SH-SY5Y (cell line): ENCODE measurements around the gene TUBGCP2.

Source experiments
- GATA2 ChIP-seq: IDR thresholded peaks from 2 replicates; pipeline ENCODE4 v1.6.1; 2011; ENCODE audit warnings: mild to moderate bottlenecking, low read depth, low read length
- GATA3 ChIP-seq: IDR thresholded peaks from 2 replicates; pipeline ENCODE4 v1.6.1; 2011; ENCODE audit warnings: low read depth, mild to moderate bottlenecking, low read length, moderate library complexity

TUBGCP2 gene

DNA sequence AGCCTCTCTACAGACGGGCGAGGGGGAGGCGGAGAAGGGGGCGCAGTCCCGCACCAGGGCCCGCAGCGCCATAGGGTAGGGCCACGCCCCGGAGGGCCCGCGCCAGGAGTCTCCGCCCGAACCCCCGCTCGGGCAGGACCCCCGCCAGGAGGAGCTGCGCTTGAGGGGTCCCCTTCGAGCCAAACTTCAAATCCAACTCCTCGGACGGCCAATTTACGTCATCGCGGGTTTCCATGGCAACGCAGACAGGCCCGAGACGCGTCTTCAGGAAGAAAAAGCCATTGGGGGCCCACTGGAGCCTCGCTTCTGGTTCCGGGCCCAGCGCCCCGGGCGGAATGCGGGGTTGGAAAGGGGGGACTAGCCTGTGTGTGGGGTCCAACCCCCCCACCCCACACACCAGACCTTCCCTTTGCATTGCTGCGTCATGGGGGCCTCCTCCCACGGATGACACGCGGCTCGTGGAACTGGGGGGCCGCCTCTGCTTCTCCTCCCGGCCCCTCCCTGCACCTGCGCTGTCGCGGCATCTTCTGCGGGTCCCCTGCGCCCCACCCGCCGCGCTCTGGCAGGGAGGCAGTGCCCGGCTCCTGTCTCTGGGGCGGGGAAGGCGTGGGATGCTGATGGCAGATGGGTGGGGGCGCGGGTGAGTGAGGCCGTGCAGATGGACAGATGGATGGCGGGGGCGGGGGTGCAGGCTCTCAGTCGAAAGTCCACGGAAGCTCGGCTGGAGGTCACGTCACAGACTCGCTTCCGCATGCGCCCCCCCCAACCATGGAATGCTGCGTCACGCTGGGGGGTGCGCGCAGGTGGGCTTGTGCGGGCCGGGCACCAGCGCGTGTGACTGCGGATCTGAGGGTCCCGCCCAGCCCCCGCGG is 26.8 kb upstream of the TUBGCP2 start:
- TF ChIP-seq GATA3 (no peak), GATA2 (no peak)

DNA sequence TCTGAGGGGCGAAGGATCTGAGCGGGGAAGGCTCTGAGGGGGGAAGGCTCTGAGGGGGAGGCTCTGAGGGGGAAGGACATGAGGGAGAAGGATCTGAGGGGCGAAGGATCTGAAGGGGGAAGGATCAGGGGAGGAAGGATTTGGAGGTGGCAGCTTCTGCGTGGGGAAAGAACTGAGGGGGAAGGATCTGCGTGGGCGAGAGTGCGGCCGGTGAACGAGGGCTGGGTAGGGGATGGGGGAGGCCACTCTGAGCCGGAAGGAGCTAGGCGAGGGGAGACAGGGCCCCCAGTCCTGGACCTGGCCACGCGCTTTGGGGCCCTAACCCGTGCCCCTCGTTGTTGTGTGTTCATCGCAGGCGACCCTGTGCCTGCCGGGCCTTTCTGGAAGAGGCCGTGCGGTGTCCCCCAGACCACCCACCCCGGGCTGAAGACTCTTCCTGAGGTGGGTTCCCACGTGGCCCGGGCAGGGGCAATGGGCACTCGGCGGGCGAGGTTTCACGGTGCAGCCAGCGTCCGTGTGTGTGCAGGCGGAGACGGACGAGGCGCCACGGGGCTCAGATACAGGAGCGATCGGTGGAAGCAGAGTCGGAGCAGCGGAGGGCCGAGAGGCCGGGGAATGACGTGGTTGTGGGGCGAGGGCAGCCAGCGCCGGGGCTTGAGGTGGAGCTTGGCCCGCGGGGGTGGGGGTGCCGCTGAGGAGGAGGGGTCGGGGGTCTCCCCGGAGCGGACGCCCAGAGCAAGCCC is 26.0 kb upstream of the TUBGCP2 start:
- TF ChIP-seq GATA3, result no peak
- no peak for TF ChIP-seq GATA2

DNA sequence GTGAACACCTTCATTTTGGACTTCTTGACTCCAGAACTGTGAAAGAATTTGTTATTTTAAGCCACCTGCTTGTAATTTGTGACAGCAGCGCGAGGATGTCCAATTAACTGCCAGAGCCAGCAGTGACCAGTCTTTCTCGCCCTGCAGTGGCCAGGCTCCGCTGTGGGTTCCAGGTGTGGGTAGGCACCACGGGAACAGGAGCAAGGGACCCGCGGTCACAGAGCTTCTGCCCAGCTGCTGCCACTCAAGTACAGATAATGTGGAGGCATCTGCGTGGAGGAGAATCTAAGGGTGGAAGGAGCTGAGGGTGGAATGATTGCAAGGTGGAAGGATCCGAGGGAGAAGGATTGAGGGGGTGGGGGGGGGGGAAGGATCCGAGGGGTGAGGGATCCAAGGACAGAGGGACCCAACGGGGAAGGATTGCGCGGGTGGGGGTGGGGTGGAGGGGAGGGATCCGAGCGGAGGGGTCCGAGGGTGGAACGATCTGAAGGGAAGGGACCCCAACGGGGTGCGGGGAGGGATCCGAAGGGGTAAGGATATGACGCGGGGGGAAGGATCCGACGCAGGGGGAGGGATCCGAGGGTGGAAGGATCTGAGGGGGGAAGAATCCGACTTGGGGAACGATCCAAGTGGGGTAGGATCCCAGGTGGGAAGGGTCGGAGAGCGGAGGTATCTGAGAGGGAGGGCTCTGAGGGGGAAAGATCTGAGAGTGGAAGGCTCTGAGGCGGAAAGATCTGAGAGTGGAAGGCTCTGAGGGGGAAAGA is 24.4 kb upstream of the TUBGCP2 start:
- no peak for TF ChIP-seq GATA2
- no peak for TF ChIP-seq GATA3

DNA sequence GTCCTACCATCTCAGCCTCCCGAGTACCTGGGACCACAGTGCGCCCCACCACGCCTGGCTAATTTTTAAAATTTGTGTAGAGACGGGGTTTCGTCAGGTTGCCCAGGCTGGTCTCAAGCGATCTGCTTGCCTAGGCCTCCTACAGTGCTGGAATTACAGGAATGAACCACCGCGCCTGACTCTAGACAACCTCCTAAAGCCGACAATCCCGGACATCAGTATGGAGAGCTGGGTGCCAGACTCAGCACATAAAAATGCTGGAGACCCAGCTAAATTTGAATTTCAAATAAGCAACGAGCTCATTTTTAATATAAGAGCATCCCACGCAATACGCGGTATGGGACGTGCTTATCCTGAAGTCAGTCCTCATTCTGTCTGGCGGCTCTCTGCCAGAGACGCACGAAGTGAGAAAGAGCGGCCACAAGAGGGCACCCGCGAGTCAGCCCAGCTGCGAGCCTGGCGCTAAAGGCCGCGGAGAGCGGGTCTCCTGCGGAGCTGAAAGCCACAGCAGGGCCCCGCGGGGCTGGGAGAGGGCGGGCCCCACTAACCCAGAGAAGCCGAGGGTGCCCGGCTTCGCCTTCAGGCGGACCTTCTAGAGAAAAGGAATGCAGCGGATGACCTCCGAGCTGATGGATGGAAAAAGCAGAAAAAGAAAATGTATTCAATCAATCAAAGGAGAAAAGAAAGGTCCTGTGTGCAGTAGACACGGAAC is 21.0 kb upstream of the TUBGCP2 start:
- TF ChIP-seq GATA2 (no peak), GATA3 (no peak)

DNA sequence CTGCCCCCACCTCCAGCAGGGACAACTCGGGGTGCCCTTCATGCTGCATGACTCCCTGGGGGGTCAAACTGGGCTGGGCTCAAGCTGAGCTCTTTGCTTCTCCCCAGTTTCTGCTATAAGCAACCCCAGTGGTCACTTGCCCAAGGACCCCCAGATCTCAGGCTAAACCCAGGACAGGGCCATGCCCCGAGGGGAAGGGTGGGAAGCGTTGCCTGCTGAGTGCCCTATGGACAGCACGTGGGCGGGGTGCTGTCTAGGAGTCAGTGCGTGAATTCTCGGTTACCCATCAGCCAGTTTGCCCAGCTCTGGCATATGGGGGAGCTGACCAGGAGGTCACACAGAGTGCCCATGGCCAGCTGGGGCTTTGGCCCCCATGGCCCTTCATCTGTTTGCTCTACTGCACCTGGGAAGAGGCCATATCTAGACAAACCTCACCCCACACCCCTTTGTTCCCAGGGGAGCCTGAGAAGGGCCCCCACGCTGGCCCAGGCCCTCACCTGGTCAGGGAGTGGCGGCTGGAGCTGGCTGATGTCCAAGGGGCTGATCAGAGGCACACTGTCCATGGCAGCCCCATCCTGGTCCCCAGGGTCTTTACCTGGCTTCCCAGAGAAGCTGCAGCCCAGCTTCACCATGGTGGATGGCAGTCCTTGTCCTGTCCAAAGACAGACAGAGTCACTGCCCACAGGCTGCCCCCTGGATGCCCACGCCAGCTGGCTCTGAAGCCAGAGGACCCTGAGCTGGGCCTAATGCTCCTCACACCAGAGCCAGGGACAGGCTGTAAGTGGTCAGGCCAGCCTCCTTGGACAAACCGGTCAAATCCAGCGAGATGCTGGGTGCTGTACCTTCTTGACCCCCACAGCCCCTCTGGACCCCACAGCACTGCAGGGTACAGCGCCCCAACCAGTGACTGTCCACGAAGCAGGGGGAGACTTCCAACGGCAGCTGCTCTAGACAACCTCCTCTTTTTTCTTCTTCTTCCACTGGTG is 20.0 kb upstream of the TUBGCP2 start:
- TF ChIP-seq GATA3 (no peak), GATA2 (no peak)

DNA sequence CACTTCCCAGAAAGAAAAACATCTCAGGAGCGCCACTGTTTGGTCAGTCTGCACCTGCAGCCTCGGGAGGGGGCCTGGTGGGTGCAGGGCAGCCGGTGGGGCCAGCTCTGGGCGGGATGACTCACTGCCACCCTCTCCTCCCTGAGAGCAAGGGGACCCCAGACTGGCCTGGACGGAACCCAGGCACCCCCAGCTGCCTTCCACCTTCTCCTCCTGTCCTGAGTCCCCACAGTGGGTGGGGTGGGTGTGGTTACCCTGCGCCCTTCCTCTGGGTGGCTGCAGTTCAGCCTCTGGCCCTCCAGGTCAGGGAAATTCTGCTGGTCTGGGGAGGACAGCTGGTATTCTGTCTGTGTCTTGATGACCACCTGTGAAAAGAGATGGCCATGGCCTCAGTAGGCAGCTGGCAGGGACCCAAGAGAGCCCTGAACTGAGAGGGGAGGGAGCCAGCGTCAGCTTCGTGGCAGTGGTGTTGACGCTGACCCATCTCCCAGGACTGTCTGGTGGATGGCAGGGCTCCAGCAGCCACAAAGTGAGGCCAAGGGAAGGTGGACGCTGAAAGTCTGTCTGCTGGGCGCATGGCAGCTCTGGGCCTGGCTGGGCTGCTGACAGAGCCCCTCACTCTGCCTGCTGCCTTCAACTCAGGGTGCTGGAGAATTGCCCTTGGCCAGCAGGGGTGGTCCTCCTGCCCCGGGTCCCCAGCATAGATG is 19.1 kb upstream of the TUBGCP2 start:
- TF ChIP-seq GATA2 (no peak), GATA3 (no peak)

DNA sequence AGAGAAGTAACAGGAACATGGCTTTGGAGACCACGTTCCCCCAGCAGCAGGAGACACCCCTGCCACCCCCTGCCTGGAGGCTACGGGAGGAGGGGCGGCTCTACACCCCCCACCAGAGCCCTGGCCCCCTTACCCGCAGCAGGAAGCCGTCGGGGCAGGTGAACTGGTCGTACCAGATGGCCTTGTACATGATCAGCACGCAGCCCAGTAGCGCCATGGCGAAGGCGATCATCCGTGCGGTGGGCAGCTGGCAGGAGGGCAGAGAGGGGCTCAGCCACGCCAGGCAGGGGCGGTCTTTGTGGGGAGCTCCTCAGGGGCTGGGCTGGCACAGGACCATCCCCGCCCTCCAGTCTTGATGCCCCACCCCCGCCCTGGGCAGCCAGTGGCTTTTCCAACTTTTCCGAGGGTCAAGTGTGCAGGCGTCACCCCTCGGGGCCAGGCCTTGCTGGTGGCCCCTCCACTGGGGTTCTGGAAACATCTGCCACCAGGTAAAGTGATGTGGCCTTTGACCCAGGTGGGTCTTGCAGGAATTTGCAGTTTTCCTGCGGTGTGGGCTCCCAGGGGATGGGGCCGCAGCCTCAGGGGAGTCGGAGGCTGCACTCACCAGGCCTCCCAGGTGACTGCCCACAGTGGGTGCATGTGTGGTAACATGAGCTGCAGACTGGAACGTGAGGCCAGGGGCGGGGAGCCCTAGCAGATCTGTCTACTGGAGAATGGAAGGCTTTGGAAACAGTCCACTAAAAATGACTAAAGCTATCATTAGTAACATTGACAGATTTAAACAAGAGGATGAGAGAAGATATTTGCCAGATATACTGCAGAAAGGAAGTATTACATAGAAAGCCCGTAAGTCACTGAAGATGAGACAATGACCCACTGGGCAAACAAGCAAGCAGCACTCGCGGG is 18.3 kb upstream of the TUBGCP2 start:
- no peak for TF ChIP-seq GATA3
- TF ChIP-seq GATA2, result no peak

DNA sequence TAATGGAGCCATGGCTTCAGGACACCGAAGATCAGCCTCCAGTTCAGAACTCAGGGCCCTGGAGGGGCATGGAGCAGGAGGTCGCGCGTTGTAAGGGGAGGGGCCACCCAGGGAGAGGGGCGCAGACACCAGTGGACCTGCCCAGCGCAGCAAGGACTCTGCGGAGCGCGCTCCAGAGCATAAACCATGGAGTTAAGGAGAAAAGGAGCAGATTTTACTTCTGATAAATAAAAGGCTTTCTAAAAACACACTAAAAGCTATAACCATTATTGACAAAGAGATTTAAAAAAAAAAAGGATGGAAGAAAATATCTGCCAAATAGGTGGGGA is 17.5 kb upstream of the TUBGCP2 start:
- TF ChIP-seq GATA3 (no peak), GATA2 (no peak)

DNA sequence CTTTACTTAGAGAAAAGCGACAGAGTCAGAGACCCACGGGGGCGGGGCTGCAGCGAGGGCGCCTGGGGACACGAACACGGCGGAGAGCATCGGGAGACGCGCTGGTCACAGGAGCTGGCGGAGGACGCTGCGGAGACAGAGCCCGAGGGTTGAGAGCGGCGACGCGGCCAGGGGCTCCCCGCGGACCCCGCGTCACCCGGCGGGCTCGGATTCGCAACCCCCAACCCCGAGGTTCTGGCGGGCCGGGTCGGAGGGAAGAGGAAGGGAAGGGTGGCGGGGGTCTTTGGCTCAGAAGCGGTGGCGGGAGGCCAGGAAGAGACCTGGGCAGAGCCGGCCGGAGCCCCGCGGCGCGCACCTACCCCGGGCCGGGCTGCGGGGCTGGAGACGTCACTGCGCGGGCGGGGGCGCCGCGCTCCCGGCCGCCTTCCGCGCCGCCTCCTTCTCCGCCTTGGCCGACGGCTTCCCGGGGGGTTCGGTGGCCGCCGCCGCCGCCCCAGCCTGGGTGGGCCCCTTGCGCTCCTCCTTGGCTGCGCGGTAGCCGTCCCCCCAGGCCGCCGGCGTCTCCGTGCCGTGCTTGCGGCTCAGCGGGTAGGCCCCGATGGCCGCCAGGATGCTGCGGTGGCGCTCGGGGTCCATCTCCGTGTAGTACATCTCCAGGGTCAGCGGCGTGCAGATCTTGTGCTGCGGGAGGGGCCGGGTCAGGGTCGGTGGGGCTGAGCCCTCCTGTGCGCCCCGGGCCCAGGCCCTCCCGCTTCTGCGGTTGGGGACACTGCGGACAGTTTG is 17.0 kb upstream of the TUBGCP2 start:
- TF ChIP-seq GATA2, result no peak

DNA sequence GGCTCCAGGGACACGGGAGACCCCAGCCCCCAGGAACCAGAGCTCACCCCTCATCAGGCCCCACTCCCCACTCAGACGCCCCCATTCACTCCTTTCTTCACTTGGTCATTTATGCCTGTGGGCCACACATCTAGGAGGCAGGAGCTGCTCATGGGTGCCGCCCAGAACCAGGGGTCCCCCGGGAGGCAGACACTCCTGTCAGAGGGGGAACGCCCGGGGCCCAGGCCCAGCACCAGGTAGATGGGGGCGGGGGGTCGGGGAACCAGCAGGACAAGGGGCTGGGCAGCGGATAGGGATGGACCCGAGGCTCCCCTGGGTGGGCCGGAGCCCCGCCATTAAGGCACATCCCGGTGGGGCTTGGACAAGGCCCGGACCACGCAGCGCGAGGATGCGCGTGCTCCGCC is 16.2 kb upstream of the TUBGCP2 start:
- no peak for TF ChIP-seq GATA2
- no peak for TF ChIP-seq GATA3

DNA sequence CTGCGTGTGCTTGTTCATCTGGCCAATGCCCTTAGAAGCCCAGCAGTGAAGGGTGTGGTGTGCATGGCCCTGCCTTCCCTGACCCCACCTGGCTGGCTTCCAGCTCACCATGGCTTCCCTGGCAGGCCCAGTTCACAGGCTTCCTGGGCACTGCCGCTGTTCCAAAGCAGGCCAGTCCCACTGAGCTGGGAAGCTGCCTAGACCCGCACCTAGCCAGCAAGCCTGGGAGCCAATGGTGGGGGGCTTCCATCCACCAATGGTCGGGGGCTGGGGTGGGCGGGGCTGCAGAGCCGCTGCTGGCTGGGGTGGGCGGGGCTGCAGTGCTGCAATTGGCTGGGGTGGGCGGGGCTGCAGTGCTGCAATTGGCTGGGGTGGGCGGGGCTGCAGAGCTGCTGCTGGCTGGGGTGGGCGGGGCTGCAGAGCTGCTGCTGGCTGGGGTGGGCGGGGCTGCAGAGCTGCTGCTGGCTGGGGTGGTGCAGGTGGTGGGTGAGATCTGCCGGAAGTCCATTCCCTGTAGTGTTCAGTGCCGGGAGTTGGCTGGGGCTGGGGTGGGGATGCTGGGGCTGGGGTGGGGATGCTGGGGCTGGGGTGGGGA is 15.6 kb upstream of the TUBGCP2 start:
- no peak for TF ChIP-seq GATA3
- TF ChIP-seq GATA2, result no peak
